Endodermal cell (in vitro differentiated cells): ENCODE measurements around the gene LRRC63. TPM values are rescaled to one million over a fixed set of nuclear protein-coding genes. Genes with fewer than 3 reads are reported as not detected.

Source experiments
- DNase-seq: peaks from one replicate; pipeline ENCODE4 v3.0.0-alpha.2; 2017
- H3K27ac ChIP-seq: 2 replicates; pipeline ENCODE4 v1.5.1; 2013; ENCODE audit warnings: mild to moderate bottlenecking, low read depth, low read length, moderate library complexity
- H3K27me3 ChIP-seq: 2 replicates; pipeline ENCODE4 v1.6.1; 2013; ENCODE audit warnings: mild to moderate bottlenecking, low read length, moderate library complexity; ENCODE audit not compliant: insufficient read depth, control insufficient read depth, poor library complexity, severe bottlenecking
- H3K36me3 ChIP-seq: 2 replicates; pipeline ENCODE4 v1.7.0; 2013; ENCODE audit warnings: mild to moderate bottlenecking, low read length, moderate library complexity; ENCODE audit not compliant: control insufficient read depth, insufficient read depth
- H3K4me1 ChIP-seq: one replicate; pipeline ENCODE4 v1.7.0; 2013; ENCODE audit warnings: low read length; ENCODE audit not compliant: control insufficient read depth, insufficient read depth
- H3K4me3 ChIP-seq: 2 replicates; pipeline ENCODE4 v1.5.1; 2013; ENCODE audit warnings: mild to moderate bottlenecking, low read length, moderate library complexity
- H3K9ac ChIP-seq: 2 replicates; pipeline ENCODE4 v1.6.1; 2013; ENCODE audit warnings: mild to moderate bottlenecking, low read length, moderate library complexity; ENCODE audit not compliant: poor library complexity, severe bottlenecking; ENCODE audit errors: extremely low read depth
- H3K9me3 ChIP-seq: 2 replicates; pipeline ENCODE4 v1.6.1; 2013; ENCODE audit warnings: mild to moderate bottlenecking, low read length, moderate library complexity; ENCODE audit not compliant: control insufficient read depth
- H3K27ac Mint-ChIP-seq: 2 replicates; pipeline ENCODE4 v1.8.0; 2020; ENCODE audit warnings: mixed read lengths
- H3K27me3 Mint-ChIP-seq: 2 replicates; pipeline ENCODE4 v1.8.0; 2021; ENCODE audit warnings: mild to moderate bottlenecking, mixed read lengths; ENCODE audit not compliant: insufficient read depth
- H3K36me3 Mint-ChIP-seq: 2 replicates; pipeline ENCODE4 v1.8.0; 2020; ENCODE audit warnings: low read depth, mixed read lengths
- H3K4me1 Mint-ChIP-seq: 2 replicates; pipeline ENCODE4 v1.8.0; 2020; ENCODE audit warnings: mixed read lengths
- H3K4me3 Mint-ChIP-seq: 2 replicates; pipeline ENCODE4 v1.8.0; 2020; ENCODE audit warnings: mild to moderate bottlenecking, moderate library complexity, mixed read lengths
- H3K9me3 Mint-ChIP-seq: 2 replicates; pipeline ENCODE4 v1.8.0; 2020; ENCODE audit warnings: mild to moderate bottlenecking, mixed read lengths
- CTCF ChIP-seq: fragments of 200-600 bp; sonication (generic); conservative IDR thresholded peaks from 2 replicates; pipeline ENCODE4 v1.5.0; 2021; ENCODE audit warnings: antibody characterized with exemption, mild to moderate bottlenecking
- WGBS, 2 experiments: methylation state at CpG; one replicate each; pipeline versions ENCODE4 v1.1.5 to v1.1.7; 2013; ENCODE audit warnings: missing lambda C conversion rate in 2 of 2, mixed read lengths in 1 of 2; ENCODE audit not compliant: insufficient coverage in 1 of 2, insufficient read length in 1 of 2; 5-methylcytosine and 5-hydroxymethylcytosine counted together
- total RNA-seq, 2 donors: library from RNA; stranded (reverse); fragmentation: NEBNext Ultra II Directional in 1 of 2; extraction: Animal tissue kit (Norgen Biotek cat#: 25700) in 1 of 2; gene quantifications; 2 replicates in 1 of 2; 3 replicates in 1 of 2; pipeline ENCODE4 v1.2.1, GENCODE V29; 2021

LRRC63 gene
- total RNA-seq, 2 donors from 2014 or later, result not detected

GRCh38 chr13:46195016-46195415 lies 16.7 kb upstream of the LRRC63 start:
- no peak for TF ChIP-seq CTCF
- Mint-ChIP-seq H3K36me3 (no peaks in the 10 kb centered on the region), H3K27ac (no peak overlapping the region), H3K27me3 (no peaks in the 10 kb centered on the region), H3K4me3 (no peak overlapping the region), H3K9me3 (no peaks in the 10 kb centered on the region), H3K4me1 (no peaks in the 10 kb centered on the region)
- Histone ChIP-seq H3K9ac (no peak overlapping the region), H3K9me3 (no peaks in the 10 kb centered on the region), H3K4me1 (no peaks in the 10 kb centered on the region), H3K27me3 (no peaks in the 10 kb centered on the region), H3K36me3 (no peaks in the 10 kb centered on the region), H3K4me3 (no peak overlapping the region), H3K27ac (no peak overlapping the region)
- DNase-seq, result no peak
- no CpG with 5 or more reads among the region's 1 CpG for WGBS, 2 experiments

- H3K36me3 ChIP-seq, result no peaks in the 10 kb centered on the region
- no peak overlapping the region for H3K4me3 Mint-ChIP-seq
- no peaks in the 10 kb centered on the region for H3K27me3 ChIP-seq
- no peak for DNase-seq
- H3K4me1 ChIP-seq, result no peaks in the 10 kb centered on the region
- no peaks in the 10 kb centered on the region for H3K9me3 Mint-ChIP-seq
- H3K4me1 Mint-ChIP-seq, result no peaks in the 10 kb centered on the region
- 92 to 100% methylated on average over 3 to 4 of the region's 4 CpGs for WGBS, 2 experiments
- no peaks in the 10 kb centered on the region for H3K36me3 Mint-ChIP-seq
- H3K27ac ChIP-seq, result no peak overlapping the region
- no peaks in the 10 kb centered on the region for H3K9me3 ChIP-seq
- no peak overlapping the region for H3K9ac ChIP-seq
- no peak overlapping the region for H3K4me3 ChIP-seq
- TF ChIP-seq CTCF, result no peak
- no peak overlapping the region for H3K27ac Mint-ChIP-seq
- H3K27me3 Mint-ChIP-seq, result no peaks in the 10 kb centered on the region
Measured at GRCh38 chr13:46197299-46198048, 14.3 kb upstream of the LRRC63 start.

GRCh38 chr13:46198696-46199193 lies 13.0 kb upstream of the LRRC63 start:
- Mint-ChIP-seq H3K9me3 (no peaks in the 10 kb centered on the region), H3K4me1 (no peaks in the 10 kb centered on the region), H3K27ac (no peak overlapping the region), H3K36me3 (no peaks in the 10 kb centered on the region), H3K4me3 (no peak overlapping the region), H3K27me3 (no peaks in the 10 kb centered on the region)
- Histone ChIP-seq H3K36me3 (no peaks in the 10 kb centered on the region), H3K27me3 (no peaks in the 10 kb centered on the region), H3K27ac (no peak overlapping the region), H3K9me3 (no peaks in the 10 kb centered on the region), H3K4me3 (no peak overlapping the region), H3K9ac (no peak overlapping the region), H3K4me1 (no peaks in the 10 kb centered on the region)
- no peak for TF ChIP-seq CTCF
- no peak for DNase-seq
- 78 to 90% methylated on average over 3 of the region's 3 CpGs for WGBS, 2 experiments
